SK-N-SH (cell line): ENCODE measurements around the gene DAGLA. TPM values are rescaled to one million over a fixed set of nuclear protein-coding genes. Genes with fewer than 3 reads are reported as not detected.

Experiments used
- CTCF ChIA-PET: fragments of 300-600, 350-600 bp; formaldehyde crosslinking; extraction: SDS; loops from one replicate; lab custom pipeline; 2021; lab: Yijun Ruan, JAX
- POLR2A ChIA-PET: fragments of 350-600 bp; sonication (Branson Sonifier 250); formaldehyde crosslinking; extraction: SDS; loops from one replicate; lab custom pipeline; 2020; ENCODE audit warnings: antibody characterized with exemption, inconsistent platforms; lab: Yijun Ruan, JAX
- DNase-seq: peaks from one replicate; pipeline ENCODE4 v3.0.0; 2012
- H2AFZ ChIP-seq: fragments of 200-600 bp; sonication (generic); 2 replicates; pipeline ENCODE4 v1.8.1; 2016; ENCODE audit warnings: antibody characterized with exemption, mild to moderate bottlenecking, low read depth
- H3F3A ChIP-seq: fragments of 200-600 bp; sonication (generic); replicated peaks from 2 replicates; pipeline ENCODE3; 2016; ENCODE audit warnings: antibody characterized with exemption, mild to moderate bottlenecking; ENCODE audit not compliant: insufficient read depth
- H3K27ac ChIP-seq, 2 experiments: fragments of 200-500 bp in 1 of 2; fragments of 200-600 bp in 1 of 2; sonication (Bioruptor generic) in 1 of 2; sonication (generic), shearing (Covaris generic) in 1 of 2; 2 replicates each; pipeline versions ENCODE4 v1.5.1 to v1.6.1; 2014 to 2016; ENCODE audit warnings: low read depth in 2 of 2, inconsistent platforms in 1 of 2, low read length in 1 of 2, mild to moderate bottlenecking in 1 of 2, mixed read lengths in 1 of 2
- H3K27me3 ChIP-seq: fragments of 200-600 bp; sonication (generic), shearing (Covaris generic); 2 replicates; pipeline ENCODE4 v1.6.1; 2016; ENCODE audit warnings: mixed run types; ENCODE audit not compliant: insufficient read depth
- H3K36me3 ChIP-seq, 2 experiments: fragments of 200-500 bp in 1 of 2; fragments of 200-600 bp in 1 of 2; sonication (Bioruptor generic) in 1 of 2; sonication (generic) in 1 of 2; replicated peaks in 1 of 2; 2 replicates each; pipeline versions ENCODE3 to v1.5.1; 2014 to 2016; ENCODE audit warnings: low read length in 1 of 2, mild to moderate bottlenecking in 1 of 2; ENCODE audit not compliant: insufficient read depth in 2 of 2, control insufficient read depth in 1 of 2
- H3K4me1 ChIP-seq, 2 experiments: fragments of 200-500 bp in 1 of 2; fragments of 200-600 bp in 1 of 2; sonication (Bioruptor generic) in 1 of 2; sonication (generic), shearing (Covaris generic) in 1 of 2; 2 replicates each; pipeline versions ENCODE4 v1.5.1 to v1.6.1; 2014 to 2016; ENCODE audit warnings: low read depth in 1 of 2, low read length in 1 of 2, mixed run types in 1 of 2; ENCODE audit not compliant: insufficient read depth in 2 of 2, control insufficient read depth in 1 of 2
- H3K4me2 ChIP-seq: fragments of 200-600 bp; sonication (generic), shearing (Covaris generic); 2 replicates; pipeline ENCODE4 v1.6.1; 2017; ENCODE audit warnings: mixed run types
- H3K4me3 ChIP-seq, 2 experiments: fragments of 200-500 bp in 1 of 2; fragments of 200-600 bp in 1 of 2; sonication (Bioruptor generic) in 1 of 2; sonication (generic), shearing (Covaris generic) in 1 of 2; 2 replicates each; pipeline versions ENCODE4 v1.5.1 to v1.8.1; 2014 to 2016; ENCODE audit warnings: low read depth in 2 of 2, inconsistent platforms in 1 of 2, low read length in 1 of 2, mild to moderate bottlenecking in 1 of 2, mixed read lengths in 1 of 2, moderate library complexity in 1 of 2
- H3K79me2 ChIP-seq: fragments of 200-600 bp; sonication (generic); 2 replicates; pipeline ENCODE4 v1.8.1; 2017; ENCODE audit warnings: mild to moderate bottlenecking; ENCODE audit not compliant: insufficient read depth
- H3K9ac ChIP-seq: fragments of 200-600 bp; sonication (generic); 2 replicates; pipeline ENCODE4 v1.6.1; 2017; ENCODE audit warnings: mixed run types
- H3K9me2 ChIP-seq: fragments of 200-600 bp; sonication (generic); 2 replicates; pipeline ENCODE4 v1.6.1; 2017; ENCODE audit warnings: mixed run types
- H3K9me3 ChIP-seq: fragments of 200-600 bp; sonication (generic); 2 replicates; pipeline ENCODE4 v1.6.1; 2017; ENCODE audit warnings: mixed run types, mild to moderate bottlenecking, moderate library complexity
- H4K20me1 ChIP-seq: fragments of 200-600 bp; sonication (generic); 2 replicates; pipeline ENCODE4 v1.6.1; 2017; ENCODE audit warnings: mild to moderate bottlenecking, mixed run types; ENCODE audit not compliant: insufficient read depth
- CHD2 ChIP-seq: fragments of 150-350 bp; IDR thresholded peaks from 2 replicates; pipeline ENCODE4 v1.6.1; 2018; ENCODE audit warnings: low read length; ENCODE audit not compliant: partially characterized antibody
- EP300 ChIP-seq, 2 experiments: IDR thresholded peaks; 2 replicates each; pipeline versions ENCODE4 v1.4.0 to v1.6.1; 2012; ENCODE audit warnings: borderline replicate concordance in 1 of 2, low read depth in 1 of 2, low read length in 1 of 2
- EZH2phosphoT487 ChIP-seq: fragments of 200-600 bp; sonication (generic); IDR thresholded peaks from 2 replicates; pipeline ENCODE4 v1.6.1; 2017; ENCODE audit warnings: low read depth, mixed run types, mild to moderate bottlenecking, antibody characterized with exemption, moderate library complexity, borderline replicate concordance
- FOSL2 ChIP-seq: IDR thresholded peaks from 2 replicates; pipeline ENCODE4 v1.4.0; 2012; ENCODE audit warnings: low read depth, mild to moderate bottlenecking, moderate library complexity, borderline replicate concordance
- FOXM1 ChIP-seq: IDR thresholded peaks from 2 replicates; pipeline ENCODE4 v1.4.0; 2012; ENCODE audit warnings: low read depth, mild to moderate bottlenecking
- JUND ChIP-seq: IDR thresholded peaks from 2 replicates; pipeline ENCODE4 v1.4.0; 2012
- MXI1 ChIP-seq: IDR thresholded peaks from 2 replicates; pipeline ENCODE4 v1.6.1; 2012; ENCODE audit warnings: mild to moderate bottlenecking, low read depth, low read length, improper control_type of control experiment
- RAD21 ChIP-seq: IDR thresholded peaks from 2 replicates; pipeline ENCODE4 v1.6.1; 2012; ENCODE audit warnings: mild to moderate bottlenecking, low read length
- REST ChIP-seq: IDR thresholded peaks from 2 replicates; pipeline ENCODE4 v1.6.1; 2012; ENCODE audit warnings: mild to moderate bottlenecking, low read depth, low read length, moderate library complexity
- RXRA ChIP-seq: IDR thresholded peaks from 2 replicates; pipeline ENCODE4 v1.4.0; 2012; ENCODE audit warnings: low read depth, mild to moderate bottlenecking, borderline replicate concordance
- SMC3 ChIP-seq: IDR thresholded peaks from 2 replicates; pipeline ENCODE4 v1.6.1; 2012; ENCODE audit warnings: low read depth, low read length, improper control_type of control experiment
- TAF1 ChIP-seq: IDR thresholded peaks from 2 replicates; pipeline ENCODE4 v1.6.1; 2012; ENCODE audit warnings: low read depth, mild to moderate bottlenecking, low read length, moderate library complexity, borderline replicate concordance
- TEAD4 ChIP-seq: IDR thresholded peaks from 2 replicates; pipeline ENCODE4 v1.4.0; 2012; ENCODE audit warnings: mild to moderate bottlenecking, borderline replicate concordance; ENCODE audit not compliant: insufficient read depth
- YY1 ChIP-seq: IDR thresholded peaks from 2 replicates; pipeline ENCODE4 v1.4.0; 2012; ENCODE audit warnings: low read depth, mild to moderate bottlenecking
- WGBS: methylation state at CpG from one replicate; pipeline ENCODE4 v1.1.6; 2017; ENCODE audit warnings: low lambda C conversion rate; 5-methylcytosine and 5-hydroxymethylcytosine counted together
- polyA plus RNA-seq, 3 experiments: library from polyadenylated mRNA; depleted of rRNA; stranded (reverse); fragments of >200 nt; gene quantifications; 2 replicates each; pipeline ENCODE4 v1.2.3, GENCODE V29; 2012
- TF ChIP-seq, protein P1 (sequence below): IDR thresholded peaks from 2 replicates; pipeline ENCODE4 v1.4.0; 2012; ENCODE audit warnings: low read depth

DAGLA gene
- polyA plus RNA-seq, 1 of the 3 experiments (the other 2 are of a cell fraction), result 3.3 TPM

GRCh38 chr11:61780581-61781162 lies 100.5 kb downstream of the DAGLA start:
- ChIA-PET CTCF (interaction anchor here (0.7 to 10.8 kb wide), 9 partner anchors 7 to 109 kb away, joined by 3 to 78 read pairs (median 5); no protein-coding TSS in a partner anchor), POLR2A (interaction anchor here (0.9 to 1.2 kb wide), 2 partner anchors 16 kb away, joined by 3 read pairs; no protein-coding TSS in a partner anchor)
- Histone ChIP-seq H3F3A (no peaks in the 10 kb centered on the region), H3K36me3 (peaks cover 0 to 16% of the 10 kb centered on the region in 2 experiments), H4K20me1 (no peaks in the 10 kb centered on the region), H3K4me2 (no peak overlapping the region), H3K9me3 (no peaks in the 10 kb centered on the region)
- no peak for TF ChIP-seq YY1
- TF ChIP-seq, protein P1, sequence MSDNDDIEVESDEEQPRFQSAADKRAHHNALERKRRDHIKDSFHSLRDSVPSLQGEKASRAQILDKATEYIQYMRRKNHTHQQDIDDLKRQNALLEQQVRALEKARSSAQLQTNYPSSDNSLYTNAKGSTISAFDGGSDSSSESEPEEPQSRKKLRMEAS, result no peak
- no peak for TF ChIP-seq CHD2
- TF ChIP-seq FOSL2, result no peak
- TF ChIP-seq FOXM1, result no peak
- no peak for TF ChIP-seq TEAD4
- no peak for TF ChIP-seq JUND
- TF ChIP-seq EP300 (IDR thresholded peaks at IDR 0.05; ENCODE audit: borderline replicate concordance in 1 of 2, low read depth in 1 of 2, low read length in 1 of 2), result no peak
- no peak for TF ChIP-seq RAD21
- no peak for TF ChIP-seq MXI1
- TF ChIP-seq SMC3, result no peak
- TF ChIP-seq EZH2phosphoT487, result no peak
- TF ChIP-seq RXRA, result no peak
- TF ChIP-seq TAF1, result no peak
- TF ChIP-seq REST, result no peak
- TF ChIP-seq, all 33 proteins: peak for 0
- DNase-seq, result no peak
- Histone ChIP-seq H3K79me2 (no peaks in the 10 kb centered on the region), H3K9me2 (no peaks in the 10 kb centered on the region), H3K4me1 (peaks cover 0 to 31% of the 10 kb centered on the region in 2 experiments; a peak in 1 of 4 replicates), H3K27ac (peak overlapping the region in 1 of 2 experiments; percentile 6; a peak in 1 of 4 replicates), H3K9ac (no peak overlapping the region), H2AFZ (no peak overlapping the region), H3K27me3 (no peaks in the 10 kb centered on the region), H3K4me3 (no peak overlapping the region)
- 92% methylated on average over 8 of the region's 9 CpGs for WGBS
